Frontal cortex (tissue), 4 donors: ENCODE data around the gene TGFBR3. TPM values are rescaled to one million over a fixed set of nuclear protein-coding genes. Genes with fewer than 3 reads are reported as not detected.

Experiments used
- DNase-seq, 2 donors: peaks; one replicate each; pipeline ENCODE4 v3.0.0; 2012; ENCODE audit warnings: low spot score in 2 of 2
- FAIRE-seq: peaks from 2 replicates; lab custom pipeline; 2012; peaks lifted over from hg19 to GRCh38; lab: Jason Lieb, UNC
- total RNA-seq: library from RNA; depleted of rRNA; stranded (reverse); fragments of >200 nt; gene quantifications from one replicate; pipeline ENCODE4 v1.2.3, GENCODE V29; 2014
- donor health status: control.
- donor health status: control.
- donor health status: control.

The TGFBR3 gene
- total RNA-seq, 1 donor from 2014 or later = 4.9 TPM

DNA sequence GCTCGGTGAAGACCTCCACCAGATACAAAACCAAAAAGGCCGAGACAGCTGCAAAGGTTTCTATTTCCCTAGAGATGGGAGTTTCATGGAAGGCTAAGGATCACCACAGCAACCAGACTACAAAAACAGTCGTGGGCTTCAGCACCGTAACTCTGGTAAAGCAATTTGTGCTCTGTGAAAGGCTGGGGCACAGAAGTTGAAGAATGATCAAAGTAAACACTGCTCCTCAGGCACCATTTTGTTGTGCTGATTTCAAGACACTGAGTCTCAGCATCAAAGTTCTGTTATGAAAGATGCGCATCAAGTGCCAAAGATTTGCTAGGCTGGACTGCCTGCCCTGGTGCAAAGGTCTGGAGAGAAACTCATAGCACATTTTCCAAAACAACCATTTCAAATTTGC lies 116.2 kb downstream of the TGFBR3 start:
- no peak for FAIRE-seq

DNA sequence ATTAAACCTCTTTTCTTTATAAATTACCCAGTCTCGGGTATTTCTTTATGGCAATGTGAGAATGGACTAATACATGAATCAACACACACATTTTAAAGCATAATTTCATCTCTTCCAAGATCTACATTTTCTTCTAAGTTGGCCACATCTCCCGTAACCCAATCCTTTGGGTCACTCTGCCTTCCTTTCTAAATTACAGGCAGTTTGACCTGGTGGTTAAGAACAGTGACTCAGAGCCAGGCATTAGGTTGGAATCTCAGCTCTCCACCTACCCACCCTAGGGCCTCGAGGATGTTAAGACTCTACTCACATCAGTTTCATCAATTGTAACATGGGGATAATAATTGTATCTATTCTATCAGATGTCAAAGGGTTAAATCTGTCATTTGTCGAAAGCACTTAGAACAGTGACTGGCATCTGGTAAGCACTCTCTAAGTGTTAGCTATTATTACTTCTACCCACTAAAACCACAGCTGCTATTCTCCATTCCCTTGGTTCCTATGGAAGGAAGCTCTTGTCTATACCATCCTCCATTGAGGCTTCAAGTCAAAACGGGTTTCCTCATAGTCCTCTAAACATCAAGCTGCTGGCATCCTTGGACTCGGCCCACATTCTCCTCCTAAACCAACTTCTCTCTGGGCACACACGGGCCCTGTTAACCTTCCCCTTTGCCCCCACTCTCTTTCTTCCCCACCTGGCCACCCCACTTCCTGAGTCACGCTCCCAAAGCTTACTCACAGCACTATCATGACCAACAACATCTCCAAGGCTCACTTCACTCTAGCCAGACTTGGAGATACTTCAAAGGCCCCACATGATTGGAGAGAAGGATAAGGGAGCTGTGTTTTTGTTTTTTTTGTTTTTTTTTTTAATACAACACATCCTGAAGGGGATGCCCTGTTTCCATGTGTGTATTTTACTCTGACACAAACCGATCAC lies 116.9 kb downstream of the TGFBR3 start:
- no peak for FAIRE-seq

More for the DNA sequence above, 116.2 kb downstream of the TGFBR3 start:
- no peak for DNase-seq

GRCh38 chr1:91768120-91768519 lies 117.8 kb downstream of the TGFBR3 start:
- FAIRE-seq = no peak
- DNase-seq = no peak

More for the DNA sequence above, 116.9 kb downstream of the TGFBR3 start:
- DNase-seq = no peak

DNA sequence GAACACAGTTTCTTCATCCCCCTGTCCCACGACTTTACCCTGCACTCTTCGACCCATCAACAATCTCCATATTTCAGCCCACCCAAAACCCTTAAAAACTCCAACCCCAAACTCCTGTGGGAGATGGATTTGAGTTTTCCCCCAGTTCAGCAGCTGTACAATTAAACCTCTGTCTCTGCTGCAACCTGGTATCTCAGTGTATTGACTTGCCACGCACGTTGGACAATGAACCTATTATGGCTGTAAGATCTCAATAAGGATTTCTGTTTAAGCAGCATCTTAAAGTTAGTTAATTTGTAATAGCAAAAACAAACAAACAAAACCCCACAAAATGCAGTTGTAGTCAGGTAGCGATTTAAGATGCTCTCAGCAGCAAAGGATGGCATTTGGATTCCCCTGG lies 119.1 kb downstream of the TGFBR3 start:
- DNase-seq = no peak
- FAIRE-seq = no peak

GRCh38 chr1:91765880-91766443 lies 120.0 kb downstream of the TGFBR3 start:
- no peak for FAIRE-seq
- no peak for DNase-seq

DNA sequence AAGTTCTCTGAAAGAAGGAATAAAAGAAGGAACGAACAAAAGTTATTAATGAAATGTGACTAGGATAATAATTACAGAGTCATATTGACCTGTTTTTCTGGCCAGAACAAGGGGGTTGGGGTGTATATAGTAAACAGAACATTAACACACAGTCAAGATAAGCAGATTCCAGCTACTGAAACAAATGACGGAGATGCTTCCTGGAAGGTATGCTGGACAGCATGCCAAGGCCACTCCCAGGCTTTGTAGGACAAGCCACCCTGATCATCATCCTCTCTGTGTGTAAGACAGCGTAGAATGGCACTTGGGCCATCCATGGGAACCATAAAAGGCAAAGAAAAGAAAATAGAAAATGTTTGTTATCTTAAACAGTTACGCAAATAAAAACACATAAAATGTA lies 120.7 kb downstream of the TGFBR3 start:
- FAIRE-seq (no peak), DNase-seq (no peak)

DNA sequence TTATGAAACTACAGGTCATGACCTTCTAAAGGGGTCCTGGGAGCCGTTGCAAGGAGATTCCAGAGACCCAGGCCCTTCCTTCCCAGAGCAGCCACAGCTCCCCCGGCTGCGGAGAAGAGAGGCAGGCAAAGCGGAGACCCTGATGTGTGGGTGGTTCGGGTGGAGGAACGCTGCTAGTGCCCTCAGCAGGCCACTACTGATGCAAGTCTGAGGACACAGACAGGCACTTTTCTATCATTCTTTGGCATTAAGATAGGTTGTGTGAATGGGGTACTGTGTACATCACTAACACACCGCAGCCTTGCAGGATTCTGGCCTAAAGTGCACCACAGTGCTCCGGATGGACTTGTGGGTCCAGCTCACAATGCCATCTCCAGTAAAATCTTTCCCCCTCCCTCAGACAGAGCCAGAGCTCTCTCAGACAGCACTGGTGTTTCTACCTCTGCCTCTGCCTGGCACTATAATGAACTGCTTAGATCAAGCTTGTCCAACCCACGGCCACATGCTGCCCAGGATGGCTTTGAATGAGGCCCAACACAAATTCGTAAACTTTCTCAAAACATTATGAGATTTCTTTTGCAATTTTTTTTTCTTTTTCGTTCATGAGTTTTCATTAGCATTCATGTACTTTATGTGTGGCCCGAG lies 121.4 kb downstream of the TGFBR3 start:
- no peak for DNase-seq
- FAIRE-seq = no peak

DNA sequence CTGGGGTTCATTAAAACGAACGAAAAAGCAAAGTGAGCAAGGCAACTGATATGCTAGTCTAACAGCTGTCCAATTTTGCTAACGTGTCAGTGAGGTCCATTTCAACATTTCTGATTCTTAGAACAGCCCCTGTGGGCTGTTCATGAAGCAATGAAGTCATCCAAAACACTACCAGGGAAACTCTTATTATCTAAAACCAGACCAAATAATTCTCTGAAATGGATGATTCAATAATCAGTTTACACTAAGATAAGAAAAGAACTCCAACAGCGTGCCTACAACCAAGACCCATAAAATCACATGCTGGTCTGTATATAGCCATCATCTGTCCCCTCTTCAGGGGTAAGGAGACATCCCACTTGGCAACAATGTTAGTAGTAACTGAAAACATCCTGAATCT lies 122.7 kb downstream of the TGFBR3 start:
- no peak for FAIRE-seq
- DNase-seq = no peak

DNA sequence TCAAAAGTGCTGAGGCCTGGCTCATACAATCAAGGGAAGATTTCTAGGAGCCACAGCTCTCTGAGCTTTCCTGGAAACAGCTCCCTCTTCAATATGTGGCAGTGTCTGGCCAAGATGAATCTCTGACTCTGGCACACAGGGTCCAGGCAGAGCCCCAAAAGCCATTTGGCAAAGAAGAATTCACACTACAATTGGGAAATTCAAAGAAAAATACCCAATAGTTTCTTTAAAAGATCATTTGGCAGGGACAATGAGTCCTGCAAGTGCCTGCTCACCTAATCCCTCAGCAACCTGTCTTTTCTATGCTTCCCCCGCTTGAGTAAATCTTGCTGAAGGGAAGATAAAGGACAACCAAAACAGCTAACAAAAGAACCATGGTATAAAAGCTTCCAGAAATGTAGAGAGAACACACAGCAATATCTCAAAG lies 124.6 kb downstream of the TGFBR3 start:
- DNase-seq (no peak), FAIRE-seq (no peak)

DNA sequence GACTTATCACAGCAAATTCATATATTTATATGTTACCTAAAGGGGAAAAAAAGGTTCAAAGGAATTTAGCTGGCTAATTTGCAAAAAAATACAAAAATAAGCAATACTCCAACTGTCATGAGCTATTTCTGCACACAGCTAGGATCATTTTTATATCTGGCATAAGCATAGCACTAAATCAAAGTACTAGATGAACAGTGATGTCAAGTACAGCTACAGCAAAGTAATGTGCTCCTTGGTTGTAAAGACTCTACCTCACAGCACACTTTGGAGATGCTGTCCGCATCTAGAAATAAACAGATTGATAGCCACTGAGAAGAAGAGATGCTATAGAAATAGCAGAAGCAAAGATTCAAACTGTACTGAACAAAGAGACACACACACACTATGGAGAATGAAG lies 125.4 kb downstream of the TGFBR3 start:
- no peak for FAIRE-seq
- no peak for DNase-seq

GRCh38 chr1:91759076-91759475 lies 126.9 kb downstream of the TGFBR3 start:
- DNase-seq = no peak
- FAIRE-seq = no peak

DNA sequence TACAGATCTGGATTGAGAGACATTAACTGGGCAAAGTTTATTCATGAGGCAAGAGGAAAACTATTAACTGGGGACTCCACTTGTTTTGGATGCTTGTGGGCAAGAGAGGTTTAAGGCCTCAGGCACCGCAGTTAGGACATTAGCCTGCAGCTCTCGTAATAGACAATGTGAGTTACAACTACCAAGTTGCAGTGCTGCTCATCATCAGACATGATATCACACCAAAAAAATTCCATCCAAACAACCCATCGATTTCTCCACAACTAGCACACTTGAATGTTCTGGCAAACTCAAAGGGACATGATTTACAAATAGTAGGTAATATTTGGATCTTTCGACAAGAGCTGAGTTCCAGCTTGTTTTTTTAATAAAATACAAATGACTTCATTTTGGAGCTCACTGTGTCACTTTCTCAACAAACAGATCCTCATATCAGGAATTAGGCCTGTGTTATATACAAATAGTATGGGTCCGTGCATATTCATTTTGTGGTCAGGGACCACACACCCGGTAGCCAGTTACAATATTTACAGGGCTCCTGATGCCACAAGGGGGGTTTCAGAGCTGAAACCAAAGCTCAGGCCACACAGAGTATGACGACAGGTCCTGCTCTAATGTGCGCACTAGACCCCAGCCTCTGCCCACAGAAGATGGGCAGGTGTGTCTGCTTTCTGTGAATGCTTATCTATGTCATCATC lies 128.0 kb downstream of the TGFBR3 start:
- FAIRE-seq (no peak), DNase-seq (no peak)

- DNase-seq (no peak), FAIRE-seq (no peak)
Observed at GRCh38 chr1:91755702-91756287, 130.2 kb downstream of the TGFBR3 start.

DNA sequence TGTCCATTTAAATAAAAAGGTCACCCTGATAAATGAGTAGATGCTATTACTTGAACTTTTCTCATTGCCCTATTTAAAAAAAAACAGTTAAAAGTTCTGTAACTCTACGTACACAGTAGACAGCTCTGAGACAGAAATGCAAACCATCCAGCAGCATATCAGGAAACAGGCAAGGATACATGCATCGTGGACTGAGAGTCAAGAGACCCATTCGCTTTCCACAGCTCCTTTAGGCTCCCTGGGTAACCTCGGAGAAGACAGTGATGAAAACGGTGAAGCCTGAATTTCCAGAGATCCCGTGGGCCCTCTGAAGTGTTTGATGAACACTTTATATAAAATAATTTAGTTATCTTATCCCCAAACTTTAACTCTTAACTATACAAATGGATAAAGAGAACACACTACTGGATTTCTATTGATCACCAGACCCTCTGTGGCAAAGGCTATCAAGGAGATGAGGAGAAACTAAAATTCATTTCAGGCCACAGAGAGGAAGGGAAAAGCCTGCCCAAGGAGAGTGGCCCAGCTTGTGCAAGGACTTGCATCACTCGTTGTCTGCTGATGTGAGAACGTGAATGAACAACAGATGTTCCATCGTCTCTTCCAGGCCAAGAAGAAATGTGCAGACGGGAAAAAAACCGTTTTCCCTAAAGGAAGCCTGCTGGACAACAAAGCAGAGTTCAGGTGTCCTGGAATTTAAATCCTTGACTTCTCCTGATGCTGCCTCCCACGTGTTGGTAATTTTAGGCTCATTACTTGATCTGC lies 131.0 kb downstream of the TGFBR3 start:
- FAIRE-seq = no peak
- DNase-seq = no peak

GRCh38 chr1:91754348-91754747 lies 131.6 kb downstream of the TGFBR3 start:
- no peak for FAIRE-seq
- DNase-seq = no peak

- FAIRE-seq = no peak
- DNase-seq = no peak
Observed at GRCh38 chr1:91753878-91754277, 132.1 kb downstream of the TGFBR3 start.

DNA sequence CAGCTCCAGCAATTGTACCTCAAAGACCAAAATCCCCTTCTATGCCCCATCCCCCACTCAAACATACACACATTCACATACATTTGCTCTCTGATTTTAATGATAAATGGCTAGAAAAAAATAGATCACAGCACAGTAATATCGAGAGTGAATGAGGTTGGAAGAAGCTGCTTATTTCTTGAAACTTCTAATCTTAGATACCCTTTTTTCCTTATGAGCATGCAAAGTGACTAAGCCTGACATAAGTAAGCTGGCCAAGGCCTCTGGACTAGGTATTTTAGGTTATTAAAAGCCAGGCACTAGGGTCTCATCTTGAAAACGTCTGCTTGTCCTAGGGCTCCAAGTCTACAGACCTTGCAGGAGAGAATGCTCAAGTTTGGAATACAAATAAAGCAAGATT lies 133.6 kb downstream of the TGFBR3 start:
- DNase-seq = no peak
- no peak for FAIRE-seq

GRCh38 chr1:91751275-91751674 lies 134.7 kb downstream of the TGFBR3 start:
- peak in 1 of 2 donors; percentile 12 for DNase-seq

GRCh38 chr1:91750398-91750996 lies 135.5 kb downstream of the TGFBR3 start:
- DNase-seq (no peak), FAIRE-seq (no peak)

More at GRCh38 chr1:91751275-91751674, 134.7 kb downstream of the TGFBR3 start:
- FAIRE-seq = no peak
